ENCODE results near the gene CX3CR1.

DNA sequence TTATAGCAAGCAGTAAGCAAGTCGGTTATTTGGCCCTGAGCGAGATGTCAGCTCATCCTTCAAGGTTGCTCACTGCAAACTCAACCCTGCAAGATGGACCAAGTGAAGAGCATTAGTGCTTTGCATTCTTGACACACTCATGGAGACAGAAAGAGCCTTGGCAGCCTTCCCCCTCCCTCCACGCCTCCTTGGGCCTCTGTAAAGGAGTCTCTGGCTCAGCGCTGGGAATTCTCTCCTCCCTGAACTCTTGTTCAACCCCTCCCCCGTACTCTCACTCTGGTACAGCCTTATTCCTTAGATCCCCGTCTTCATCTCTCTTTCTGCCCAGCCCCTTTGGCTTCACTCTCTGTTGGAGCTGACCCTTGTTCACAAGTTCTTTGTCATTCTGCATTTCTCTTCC is 2.2 kb upstream of the CX3CR1 start:
- TF ChIP-seq ZC3H10 (CRISPR knock-in tag; IDR thresholded peaks at IDR 0.05) (no peak), TOX (CRISPR knock-in tag; IDR thresholded peaks at IDR 0.05; ENCODE audit: borderline replicate concordance) (no peak), ISL1 (CRISPR knock-in tag; IDR thresholded peaks at IDR 0.05) (no peak), SNAI2 (CRISPR knock-in tag; IDR thresholded peaks at IDR 0.05) (no peak), RARB (CRISPR knock-in tag; IDR thresholded peaks at IDR 0.05) (no peak)
- TF ChIP-seq, protein P1, sequence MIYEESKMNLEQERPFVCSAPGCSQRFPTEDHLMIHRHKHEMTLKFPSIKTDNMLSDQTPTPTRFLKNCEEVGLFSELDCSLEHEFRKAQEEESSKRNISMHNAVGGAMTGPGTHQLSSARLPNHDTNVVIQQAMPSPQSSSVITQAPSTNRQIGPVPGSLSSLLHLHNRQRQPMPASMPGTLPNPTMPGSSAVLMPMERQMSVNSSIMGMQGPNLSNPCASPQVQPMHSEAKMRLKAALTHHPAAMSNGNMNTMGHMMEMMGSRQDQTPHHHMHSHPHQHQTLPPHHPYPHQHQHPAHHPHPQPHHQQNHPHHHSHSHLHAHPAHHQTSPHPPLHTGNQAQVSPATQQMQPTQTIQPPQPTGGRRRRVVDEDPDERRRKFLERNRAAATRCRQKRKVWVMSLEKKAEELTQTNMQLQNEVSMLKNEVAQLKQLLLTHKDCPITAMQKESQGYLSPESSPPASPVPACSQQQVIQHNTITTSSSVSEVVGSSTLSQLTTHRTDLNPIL (CRISPR knock-in tag; IDR thresholded peaks at IDR 0.05; ENCODE audit: low read depth) = no peak
- TF ChIP-seq, protein P2, sequence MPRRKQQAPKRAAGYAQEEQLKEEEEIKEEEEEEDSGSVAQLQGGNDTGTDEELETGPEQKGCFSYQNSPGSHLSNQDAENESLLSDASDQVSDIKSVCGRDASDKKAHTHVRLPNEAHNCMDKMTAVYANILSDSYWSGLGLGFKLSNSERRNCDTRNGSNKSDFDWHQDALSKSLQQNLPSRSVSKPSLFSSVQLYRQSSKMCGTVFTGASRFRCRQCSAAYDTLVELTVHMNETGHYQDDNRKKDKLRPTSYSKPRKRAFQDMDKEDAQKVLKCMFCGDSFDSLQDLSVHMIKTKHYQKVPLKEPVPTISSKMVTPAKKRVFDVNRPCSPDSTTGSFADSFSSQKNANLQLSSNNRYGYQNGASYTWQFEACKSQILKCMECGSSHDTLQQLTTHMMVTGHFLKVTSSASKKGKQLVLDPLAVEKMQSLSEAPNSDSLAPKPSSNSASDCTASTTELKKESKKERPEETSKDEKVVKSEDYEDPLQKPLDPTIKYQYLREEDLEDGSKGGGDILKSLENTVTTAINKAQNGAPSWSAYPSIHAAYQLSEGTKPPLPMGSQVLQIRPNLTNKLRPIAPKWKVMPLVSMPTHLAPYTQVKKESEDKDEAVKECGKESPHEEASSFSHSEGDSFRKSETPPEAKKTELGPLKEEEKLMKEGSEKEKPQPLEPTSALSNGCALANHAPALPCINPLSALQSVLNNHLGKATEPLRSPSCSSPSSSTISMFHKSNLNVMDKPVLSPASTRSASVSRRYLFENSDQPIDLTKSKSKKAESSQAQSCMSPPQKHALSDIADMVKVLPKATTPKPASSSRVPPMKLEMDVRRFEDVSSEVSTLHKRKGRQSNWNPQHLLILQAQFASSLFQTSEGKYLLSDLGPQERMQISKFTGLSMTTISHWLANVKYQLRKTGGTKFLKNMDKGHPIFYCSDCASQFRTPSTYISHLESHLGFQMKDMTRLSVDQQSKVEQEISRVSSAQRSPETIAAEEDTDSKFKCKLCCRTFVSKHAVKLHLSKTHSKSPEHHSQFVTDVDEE (CRISPR knock-in tag; IDR thresholded peaks at IDR 0.05) = no peak
- TF ChIP-seq, protein P3, sequence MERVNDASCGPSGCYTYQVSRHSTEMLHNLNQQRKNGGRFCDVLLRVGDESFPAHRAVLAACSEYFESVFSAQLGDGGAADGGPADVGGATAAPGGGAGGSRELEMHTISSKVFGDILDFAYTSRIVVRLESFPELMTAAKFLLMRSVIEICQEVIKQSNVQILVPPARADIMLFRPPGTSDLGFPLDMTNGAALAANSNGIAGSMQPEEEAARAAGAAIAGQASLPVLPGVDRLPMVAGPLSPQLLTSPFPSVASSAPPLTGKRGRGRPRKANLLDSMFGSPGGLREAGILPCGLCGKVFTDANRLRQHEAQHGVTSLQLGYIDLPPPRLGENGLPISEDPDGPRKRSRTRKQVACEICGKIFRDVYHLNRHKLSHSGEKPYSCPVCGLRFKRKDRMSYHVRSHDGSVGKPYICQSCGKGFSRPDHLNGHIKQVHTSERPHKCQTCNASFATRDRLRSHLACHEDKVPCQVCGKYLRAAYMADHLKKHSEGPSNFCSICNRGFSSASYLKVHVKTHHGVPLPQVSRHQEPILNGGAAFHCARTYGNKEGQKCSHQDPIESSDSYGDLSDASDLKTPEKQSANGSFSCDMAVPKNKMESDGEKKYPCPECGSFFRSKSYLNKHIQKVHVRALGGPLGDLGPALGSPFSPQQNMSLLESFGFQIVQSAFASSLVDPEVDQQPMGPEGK (CRISPR knock-in tag; IDR thresholded peaks at IDR 0.05; ENCODE audit: borderline replicate concordance) = no peak
